A673 (cell line): Measurements from ENCODE around the gene OR6Y1. TPM values are rescaled to one million over a fixed set of nuclear protein-coding genes. Genes with fewer than 3 reads are reported as not detected.

Experiments
- BruUV-seq: library from RNA; stranded (reverse); fragments of 400-500 nt; replicated peaks from 2 replicates; lab custom pipeline; 2021; lab: Mats Ljungman, UMichigan
- CTCF ChIA-PET: fragments of 300-600 bp; sonication (Branson Sonifier 250); formaldehyde crosslinking; loops from one replicate; lab custom pipeline; 2022; ENCODE audit warnings: antibody characterized with exemption; lab: Charles Lee
- POLR2A ChIA-PET: fragments of 300-600 bp; sonication (Branson Sonifier 250); formaldehyde crosslinking; loops from one replicate; lab custom pipeline; 2022; ENCODE audit warnings: antibody characterized with exemption; ENCODE audit not compliant: low non-redundant PET; lab: Charles Lee
- DNase-seq: peaks from one replicate; pipeline ENCODE4 v3.0.0-alpha.2; 2015; ENCODE audit warnings: low spot score
- H3K27ac ChIP-seq: fragments of 200-600 bp; sonication (generic); 2 replicates; pipeline ENCODE4 v1.5.1; 2016; ENCODE audit warnings: mixed run types, low read depth, mild to moderate bottlenecking, mixed read lengths, antibody characterized with exemption, low read length; ENCODE audit not compliant: poor library complexity, severe bottlenecking
- H3K27me3 ChIP-seq: fragments of 200-600 bp; sonication (generic); replicated peaks from 2 replicates; pipeline ENCODE4 v1.6.1; 2017; ENCODE audit warnings: mixed run types, low read depth, mild to moderate bottlenecking, mixed read lengths, antibody characterized with exemption, low read length; ENCODE audit not compliant: insufficient read depth, poor library complexity
- H3K36me3 ChIP-seq: fragments of 200-600 bp; sonication (generic); 2 replicates; pipeline ENCODE4 v1.6.1; 2016; ENCODE audit warnings: mixed run types, mild to moderate bottlenecking, mixed read lengths, antibody characterized with exemption, low read length; ENCODE audit not compliant: insufficient read depth, poor library complexity, severe bottlenecking
- H3K4me1 ChIP-seq: fragments of 200-600 bp; sonication (generic); 2 replicates; pipeline ENCODE4 v1.6.1; 2017; ENCODE audit warnings: mixed run types, mild to moderate bottlenecking, mixed read lengths, antibody characterized with exemption, low read length; ENCODE audit not compliant: insufficient read depth, poor library complexity, severe bottlenecking
- H3K4me3 ChIP-seq: fragments of 200-600 bp; sonication (generic); 2 replicates; pipeline ENCODE4 v1.5.1; 2016; ENCODE audit warnings: low read depth, mixed run types, mild to moderate bottlenecking, mixed read lengths, low read length; ENCODE audit not compliant: poor library complexity, severe bottlenecking
- H3K9me3 ChIP-seq: fragments of 200-600 bp; sonication (generic); 2 replicates; pipeline ENCODE4 v1.6.1; 2016; ENCODE audit warnings: mixed run types, low read depth, mild to moderate bottlenecking, mixed read lengths, antibody characterized with exemption, low read length; ENCODE audit not compliant: poor library complexity, severe bottlenecking
- CTCF ChIP-seq: fragments of 300-800, 200-600 bp; sonication (generic); conservative IDR thresholded peaks from 2 replicates; pipeline ENCODE4 v1.5.1; 2017; ENCODE audit warnings: low read depth, mild to moderate bottlenecking, antibody characterized with exemption, low read length, moderate library complexity, mixed read lengths
- EZH2 ChIP-seq: fragments of 200-600 bp; sonication (generic); IDR thresholded peaks from 2 replicates; pipeline ENCODE4 v1.6.1; 2017; ENCODE audit warnings: borderline replicate concordance, low read depth, mild to moderate bottlenecking, mixed read lengths, antibody characterized with exemption, low read length; ENCODE audit not compliant: poor library complexity, severe bottlenecking
- intact Hi-C: fragments of 100-400 bp; cut with micrococcal nuclease; formaldehyde crosslinking; loops from one replicate; pipeline ENCODE4 v1.10.0; 2022; ENCODE audit not compliant: unreplicated experiment
- total RNA-seq: library from RNA; stranded (reverse); gene quantifications from 2 replicates; pipeline ENCODE4 v1.2.3, GENCODE V29; 2021

Gene OR6Y1
- total RNA-seq, 1 experiment from 2014 or later, result not detected

- CTCF ChIA-PET, result no interaction called here
- Histone ChIP-seq H3K27me3 (peaks cover 40% of the 10 kb centered on the region), H3K9me3 (no peaks in the 10 kb centered on the region), H3K36me3 (no peaks in the 10 kb centered on the region), H3K4me3 (no peak overlapping the region), H3K4me1 (no peaks in the 10 kb centered on the region), H3K27ac (no peak overlapping the region)
- BruUV-seq, result no TSS peak
- POLR2A ChIA-PET, result no interaction called here
- intact Hi-C loops, result no loop called here
- DNase-seq, result no peak
- no peak for TF ChIP-seq EZH2
- no peak for TF ChIP-seq CTCF
Measured at GRCh38 chr1:158520021-158520420, 34.2 kb downstream of the OR6Y1 start.

- no peak for TF ChIP-seq EZH2
- no peak for TF ChIP-seq CTCF
- H3K9me3 ChIP-seq, result no peaks in the 10 kb centered on the region
- ChIA-PET POLR2A (no interaction called here), CTCF (no interaction called here)
- no peak for DNase-seq
- H3K27me3 ChIP-seq, result peaks cover 27% of the 10 kb centered on the region
- intact Hi-C loops, result no loop called here
- H3K36me3 ChIP-seq, result no peaks in the 10 kb centered on the region
- H3K4me1 ChIP-seq, result no peaks in the 10 kb centered on the region
- H3K27ac ChIP-seq, result no peak overlapping the region
- BruUV-seq, result no TSS peak
- H3K4me3 ChIP-seq, result no peak overlapping the region
Measured at GRCh38 chr1:158516966-158517365, 37.2 kb downstream of the OR6Y1 start.

GRCh38 chr1:158509471-158510156 lies 44.6 kb downstream of the OR6Y1 start:
- no peak for TF ChIP-seq CTCF
- TF ChIP-seq EZH2, result no peak
- no peaks in the 10 kb centered on the region for H3K9me3 ChIP-seq
- no peaks in the 10 kb centered on the region for H3K4me1 ChIP-seq
- BruUV-seq, result no TSS peak
- CTCF ChIA-PET, result no interaction called here
- no peaks in the 10 kb centered on the region for H3K36me3 ChIP-seq
- POLR2A ChIA-PET, result no interaction called here
- peaks cover 18% of the 10 kb centered on the region for H3K27me3 ChIP-seq
- intact Hi-C loops, result no loop called here
- no peak overlapping the region for H3K27ac ChIP-seq
- peak; percentile 14 for DNase-seq
- H3K4me3 ChIP-seq, result no peak overlapping the region
